Liver (tissue), 9 donors: ENCODE data around the gene GBX2. TPM values are rescaled to one million over a fixed set of nuclear protein-coding genes. Genes with fewer than 3 reads are reported as not detected.

Source experiments
- DNase-seq: peaks from one replicate; pipeline ENCODE4 v3.0.0-alpha.2; 2017; ENCODE audit warnings: low spot score
- H3K27ac ChIP-seq, 2 donors: one replicate each; pipeline ENCODE4 v1.7.0; 2013; ENCODE audit warnings: inconsistent platforms in 2 of 2, low read length in 2 of 2, control low read depth in 1 of 2, low read depth in 1 of 2, mild to moderate bottlenecking in 1 of 2
- H3K27me3 ChIP-seq, 4 donors: one replicate each; pipeline versions ENCODE4 v1.6.1 to v1.7.0; 2013; ENCODE audit warnings: low read length in 3 of 4, inconsistent platforms in 1 of 4, mild to moderate bottlenecking in 1 of 4, moderate library complexity in 1 of 4; ENCODE audit not compliant: control insufficient read depth in 4 of 4, insufficient read depth in 4 of 4
- H3K36me3 ChIP-seq, 4 donors: one replicate each; pipeline versions ENCODE4 v1.6.1 to v1.7.0; 2013; ENCODE audit warnings: low read length in 3 of 4, mild to moderate bottlenecking in 3 of 4, low read depth in 1 of 4, moderate library complexity in 1 of 4; ENCODE audit not compliant: control insufficient read depth in 4 of 4, insufficient read depth in 3 of 4
- H3K4me1 ChIP-seq, 4 donors: one replicate each; pipeline versions ENCODE4 v1.6.1 to v1.7.0; 2013; ENCODE audit warnings: low read length in 3 of 4, mild to moderate bottlenecking in 3 of 4, moderate library complexity in 1 of 4; ENCODE audit not compliant: control insufficient read depth in 4 of 4, insufficient read depth in 4 of 4
- H3K4me3 ChIP-seq, 3 donors: one replicate each; pipeline versions ENCODE4 v1.6.1 to v1.7.0; 2013; ENCODE audit warnings: low read length in 3 of 3, control low read depth in 1 of 3, low read depth in 1 of 3, mild to moderate bottlenecking in 1 of 3
- H3K9ac ChIP-seq, 2 donors: one replicate each; pipeline ENCODE4 v1.7.0; 2013; ENCODE audit warnings: low read length in 2 of 2, mild to moderate bottlenecking in 2 of 2, moderate library complexity in 2 of 2, control low read depth in 1 of 2, low read depth in 1 of 2
- H3K9me3 ChIP-seq, 4 donors: one replicate each; pipeline versions ENCODE4 v1.6.1 to v1.7.0; 2013; ENCODE audit warnings: low read length in 3 of 4; ENCODE audit not compliant: control insufficient read depth in 4 of 4
- CTCF ChIP-seq: fragments of 150-350 bp; IDR thresholded peaks from 2 replicates; pipeline ENCODE4 v1.5.1; 2017; ENCODE audit warnings: improper control_type of control experiment, low read depth, low read length; ENCODE audit not compliant: missing input control
- EGR1 ChIP-seq, 2 donors: IDR thresholded peaks; 2 replicates each; pipeline ENCODE4 v1.6.1; 2016 to 2018; ENCODE audit warnings: antibody characterized with exemption in 2 of 2, low read depth in 2 of 2
- FOXA1 ChIP-seq: IDR thresholded peaks from 2 replicates; pipeline ENCODE4 v1.6.1; 2016; ENCODE audit warnings: antibody characterized with exemption
- HNF4A ChIP-seq, 2 donors: conservative IDR thresholded peaks; 2 replicates each; pipeline ENCODE4 v1.6.1; 2016; ENCODE audit warnings: antibody characterized with exemption in 2 of 2, mild to moderate bottlenecking in 2 of 2
- HNF4G ChIP-seq: IDR thresholded peaks from 2 replicates; pipeline ENCODE4 v1.6.1; 2016; ENCODE audit warnings: antibody characterized with exemption
- JUND ChIP-seq, 2 donors: IDR thresholded peaks; 2 replicates each; pipeline ENCODE4 v1.6.1; 2016; ENCODE audit warnings: antibody characterized with exemption in 2 of 2
- MAX ChIP-seq: IDR thresholded peaks from 2 replicates; pipeline ENCODE4 v1.6.1; 2016; ENCODE audit warnings: antibody characterized with exemption
- NR2F2 ChIP-seq: IDR thresholded peaks from 2 replicates; pipeline ENCODE4 v1.6.1; 2016; ENCODE audit warnings: antibody characterized with exemption
- REST ChIP-seq: IDR thresholded peaks from 2 replicates; pipeline ENCODE4 v1.6.1; 2016; ENCODE audit warnings: antibody characterized with exemption, mild to moderate bottlenecking
- SP1 ChIP-seq: IDR thresholded peaks from 2 replicates; pipeline ENCODE4 v1.6.1; 2018; ENCODE audit warnings: antibody characterized with exemption, mild to moderate bottlenecking
- TAF1 ChIP-seq: conservative IDR thresholded peaks from 2 replicates; pipeline ENCODE4 v1.6.1; 2016; ENCODE audit warnings: antibody characterized with exemption, mild to moderate bottlenecking
- YY1 ChIP-seq: IDR thresholded peaks from 2 replicates; pipeline ENCODE4 v1.6.1; 2016; ENCODE audit warnings: antibody characterized with exemption, mild to moderate bottlenecking
- ZBTB33 ChIP-seq: IDR thresholded peaks from 2 replicates; pipeline ENCODE4 v1.6.1; 2016; ENCODE audit warnings: antibody characterized with exemption
- WGBS: extraction: QIAGEN DNeasy Blood & Tissue Kit; methylation state at CpG from one replicate; pipeline ENCODE4 v1.1.7; 2013; 5-methylcytosine and 5-hydroxymethylcytosine counted together
- polyA plus RNA-seq, 2 donors: library from polyadenylated mRNA; stranded (reverse) in 1 of 2; unstranded in 1 of 2; fragments of 200-250 nt in 1 of 2; fragments of >200 nt in 1 of 2; fragmentation: Nextera tagmentation in 1 of 2; extraction: Ambion mirVana in 1 of 2; gene quantifications; one replicate each; pipeline versions ENCODE4 v1.2.1 to v1.2.3, GENCODE V29; 2013 to 2015
- total RNA-seq, 2 donors: library from RNA; depleted of rRNA; stranded (reverse); fragments of >200 nt; gene quantifications; one replicate each; pipeline ENCODE4 v1.2.3, GENCODE V29; 2014
- donor health status: healthy.
- donor health status: healthy.
- donor health status: healthy.
- donor health status: healthy.
- donor health status: healthy.

The GBX2 gene
- total and polyA plus RNA-seq, 4 donors, result not detected

- TF ChIP-seq EGR1 (IDR thresholded peaks at IDR 0.05; ENCODE audit: low read depth in 2 of 2), result no peak
- no peak for TF ChIP-seq MAX
- TF ChIP-seq NR2F2, result no peak
- no peak for TF ChIP-seq ZBTB33
- TF ChIP-seq SP1, result no peak
Measured at GRCh38 chr2:236136538-236136937, 31.6 kb downstream of the GBX2 start (continued).

GRCh38 chr2:236133410-236134012 lies 34.7 kb downstream of the GBX2 start:
- WGBS, result 92% methylated on average over 12 of the region's 12 CpGs
- Histone ChIP-seq H3K9ac (no peak overlapping the region), H3K9me3 (no peaks in the 10 kb centered on the region), H3K4me3 (no peak overlapping the region), H3K27ac (no peak overlapping the region), H3K36me3 (no peaks in the 10 kb centered on the region), H3K4me1 (no peaks in the 10 kb centered on the region), H3K27me3 (no peaks in the 10 kb centered on the region)
- no peak for DNase-seq
- no peak for TF ChIP-seq ZBTB33
- no peak for TF ChIP-seq SP1
- no peak for TF ChIP-seq HNF4G
- no peak for TF ChIP-seq JUND (IDR thresholded peaks at IDR 0.05)
- TF ChIP-seq YY1, result no peak
- no peak for TF ChIP-seq HNF4A (conservative IDR thresholded peaks at IDR 0.05)
- TF ChIP-seq REST, result no peak
- no peak for TF ChIP-seq FOXA1
- no peak for TF ChIP-seq EGR1 (IDR thresholded peaks at IDR 0.05; ENCODE audit: low read depth in 2 of 2)
- TF ChIP-seq CTCF, result no peak
- no peak for TF ChIP-seq TAF1
